Skin epidermis (tissue), 12 donors: ENCODE results near the gene TMEM92.
A peak's percentile ranks its signal among the peaks of the same experiment; 100 is the strongest.

Experiments
- H3K27ac ChIP-seq, 21 experiments: fragments of 200-600 bp; sonication (generic) in 11 of 21; one replicate each; pipeline ENCODE4 v1.5.0; 2020; ENCODE audit warnings: mild to moderate bottlenecking in 3 of 21, inconsistent platforms in 2 of 21, moderate library complexity in 2 of 21
- H3K4me3 ChIP-seq, 7 experiments: fragments of 200-600 bp; sonication (generic) in 2 of 7; one replicate each; pipeline ENCODE4 v1.5.0; 2020; ENCODE audit warnings: inconsistent platforms in 2 of 7, mild to moderate bottlenecking in 2 of 7, moderate library complexity in 1 of 7

Gene TMEM92

DNA sequence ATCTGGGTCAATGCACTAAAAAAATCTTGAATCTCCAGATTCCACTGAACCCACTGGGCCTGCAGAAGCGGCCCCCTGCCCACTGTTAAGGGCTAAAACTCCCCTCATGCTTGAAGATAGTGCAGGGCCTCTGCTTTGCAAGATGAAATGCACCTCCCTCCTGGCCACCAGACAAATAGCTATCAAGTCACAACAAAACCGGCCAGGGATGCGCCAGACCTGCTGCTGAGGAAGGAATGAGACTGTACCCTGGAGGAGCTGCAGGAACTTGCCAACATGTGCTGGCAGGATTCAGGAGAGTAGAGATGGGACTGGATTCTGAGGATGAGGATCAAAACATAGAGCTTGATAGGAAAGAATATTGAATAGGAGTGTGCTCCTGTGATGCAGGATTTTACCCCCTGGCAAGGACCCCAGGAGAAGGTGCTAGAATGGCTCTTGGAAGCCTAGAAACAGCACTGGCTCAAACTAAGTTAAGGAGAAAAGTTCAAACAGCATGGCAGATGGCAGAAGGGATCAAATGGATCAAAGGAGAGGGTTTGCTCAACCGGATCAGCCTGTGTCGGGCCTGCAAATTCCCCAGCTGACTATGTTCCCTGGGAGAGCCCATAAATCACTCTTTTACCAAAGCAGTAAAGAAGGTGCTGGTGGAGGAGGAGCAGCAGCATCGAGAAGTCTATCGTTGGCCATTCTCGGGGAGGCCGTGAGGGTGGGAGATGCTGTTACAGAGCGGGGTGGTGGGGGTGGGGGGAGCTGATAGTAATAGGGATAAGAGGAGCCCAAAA, 44.4 kb downstream of the TMEM92 start:
- Histone ChIP-seq H3K4me3 (no peak overlapping the region), H3K27ac (peak overlapping the region in 15 of 21 experiments; percentile 10 to 86 (median 62))

DNA sequence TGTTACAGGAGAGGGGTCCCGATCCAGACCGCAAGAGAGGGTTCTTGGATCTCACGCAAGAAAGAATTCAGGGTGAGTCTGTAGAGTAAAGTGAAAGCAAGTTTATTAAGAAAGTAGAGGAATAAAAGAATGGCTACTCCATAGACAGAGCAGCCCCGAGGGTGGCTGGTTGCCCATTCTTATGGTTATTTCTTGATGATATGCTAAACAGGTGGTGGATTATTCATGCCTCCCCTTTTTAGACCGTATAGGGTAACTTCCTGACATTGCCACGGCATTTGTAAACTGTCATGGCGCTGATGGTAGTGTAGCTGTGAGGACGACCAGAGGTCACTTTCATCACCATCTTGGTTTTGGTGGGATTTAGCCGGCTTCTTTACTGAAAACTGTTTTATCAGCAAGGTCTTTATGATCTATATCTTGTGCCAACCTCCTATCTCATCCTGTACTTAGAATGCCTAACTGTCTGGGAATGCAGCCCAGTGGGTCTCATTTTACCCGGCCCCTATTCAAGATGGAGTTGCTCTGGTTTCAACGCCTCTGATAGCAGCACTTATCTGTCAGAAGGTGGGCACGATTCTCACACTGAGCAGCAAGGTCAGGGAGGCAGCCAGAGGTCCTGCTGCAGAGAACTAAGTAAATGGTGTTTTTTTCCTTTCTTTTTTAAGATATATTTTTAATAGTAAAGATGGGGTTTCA, 45.2 kb downstream of the TMEM92 start:
- no peak overlapping the region for H3K4me3 ChIP-seq
- peak overlapping the region in 14 of 21 experiments; percentile 41 to 86 (median 64) for H3K27ac ChIP-seq

DNA sequence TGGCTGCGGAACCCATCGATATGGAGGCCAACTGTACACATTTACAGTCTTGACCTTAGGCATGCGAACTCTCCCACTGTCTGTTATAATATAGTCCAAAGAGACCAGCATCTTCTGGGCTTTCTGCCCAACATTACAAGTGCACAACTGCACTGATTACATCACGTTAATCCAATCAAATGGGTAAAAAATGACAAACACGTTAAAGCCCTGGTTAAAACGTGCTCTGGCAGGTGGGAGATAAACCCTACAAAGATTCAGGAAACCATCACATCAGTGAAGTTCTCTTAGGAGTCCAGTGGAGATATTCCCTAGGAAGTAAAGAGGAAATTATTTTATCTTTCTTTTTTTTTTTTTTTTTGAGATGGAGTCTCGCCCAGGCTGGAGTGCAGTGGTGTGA, 48.0 kb downstream of the TMEM92 start:
- Histone ChIP-seq H3K4me3 (no peak overlapping the region), H3K27ac (no peak overlapping the region)

DNA sequence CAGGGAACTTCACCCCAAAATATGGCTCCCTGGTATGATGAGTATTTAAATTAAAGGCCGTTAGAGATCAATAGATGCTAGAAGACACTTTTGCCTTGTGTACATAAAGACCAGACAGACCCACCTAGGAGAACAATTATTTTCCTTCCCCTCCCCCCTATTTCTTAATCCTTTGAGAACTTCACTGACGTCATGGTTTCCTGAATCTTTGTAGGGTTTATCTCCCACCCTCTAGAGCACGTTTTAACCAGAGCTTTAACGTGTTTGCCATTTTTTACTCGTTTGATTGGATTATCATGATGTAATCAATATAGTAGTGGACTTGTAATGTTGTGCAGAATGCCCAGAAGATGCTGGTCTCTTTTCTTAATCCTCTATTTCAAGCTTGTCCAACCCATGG, 48.8 kb downstream of the TMEM92 start:
- no peak overlapping the region for H3K27ac ChIP-seq
- no peak overlapping the region for H3K4me3 ChIP-seq

DNA sequence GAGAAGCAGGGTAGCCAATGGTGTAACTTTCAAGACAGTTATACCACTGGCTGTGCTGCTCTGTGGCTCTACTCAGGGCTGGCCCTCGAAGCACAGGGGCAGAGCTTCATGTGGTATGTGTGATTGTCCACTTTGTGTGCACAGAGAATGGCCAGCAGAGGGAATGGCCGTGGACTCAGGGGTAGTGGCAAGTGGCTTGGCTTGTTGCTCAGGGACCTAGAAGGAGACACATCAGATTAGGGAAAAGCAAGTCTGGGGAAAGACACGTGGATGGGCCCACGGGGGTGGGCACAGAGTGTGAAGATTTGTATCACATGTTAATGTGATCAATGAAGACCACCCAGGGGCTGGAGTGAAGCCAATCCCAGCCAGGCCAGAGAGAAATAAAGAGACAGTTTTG, 51.6 kb downstream of the TMEM92 start:
- Histone ChIP-seq H3K27ac (no peak overlapping the region), H3K4me3 (no peak overlapping the region)

DNA sequence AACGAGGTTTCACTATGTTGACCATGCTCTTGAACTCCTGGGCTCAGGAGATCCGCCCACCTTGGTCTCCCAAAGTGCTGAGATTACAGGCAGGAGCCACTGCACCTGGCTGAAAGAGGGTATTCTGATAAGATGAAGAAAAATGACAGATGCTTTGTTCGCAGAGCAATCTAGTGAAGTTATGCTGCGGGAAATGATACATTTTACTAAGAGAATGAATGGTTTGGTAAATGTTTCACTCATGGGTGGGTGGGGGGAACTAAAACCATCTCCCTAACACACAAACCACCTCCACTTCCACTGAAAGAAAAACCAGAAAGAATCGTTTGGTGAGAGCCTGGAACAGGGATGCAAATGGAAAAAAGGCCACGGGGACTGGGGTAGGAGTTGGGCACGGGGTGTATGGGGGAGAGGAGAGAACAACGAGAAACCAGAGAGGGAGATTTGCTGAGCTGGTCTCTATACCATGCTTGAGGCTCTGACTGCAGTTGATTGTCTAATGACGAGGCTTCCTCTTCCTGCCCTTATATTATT, 52.6 kb downstream of the TMEM92 start:
- no peak overlapping the region for H3K4me3 ChIP-seq

DNA sequence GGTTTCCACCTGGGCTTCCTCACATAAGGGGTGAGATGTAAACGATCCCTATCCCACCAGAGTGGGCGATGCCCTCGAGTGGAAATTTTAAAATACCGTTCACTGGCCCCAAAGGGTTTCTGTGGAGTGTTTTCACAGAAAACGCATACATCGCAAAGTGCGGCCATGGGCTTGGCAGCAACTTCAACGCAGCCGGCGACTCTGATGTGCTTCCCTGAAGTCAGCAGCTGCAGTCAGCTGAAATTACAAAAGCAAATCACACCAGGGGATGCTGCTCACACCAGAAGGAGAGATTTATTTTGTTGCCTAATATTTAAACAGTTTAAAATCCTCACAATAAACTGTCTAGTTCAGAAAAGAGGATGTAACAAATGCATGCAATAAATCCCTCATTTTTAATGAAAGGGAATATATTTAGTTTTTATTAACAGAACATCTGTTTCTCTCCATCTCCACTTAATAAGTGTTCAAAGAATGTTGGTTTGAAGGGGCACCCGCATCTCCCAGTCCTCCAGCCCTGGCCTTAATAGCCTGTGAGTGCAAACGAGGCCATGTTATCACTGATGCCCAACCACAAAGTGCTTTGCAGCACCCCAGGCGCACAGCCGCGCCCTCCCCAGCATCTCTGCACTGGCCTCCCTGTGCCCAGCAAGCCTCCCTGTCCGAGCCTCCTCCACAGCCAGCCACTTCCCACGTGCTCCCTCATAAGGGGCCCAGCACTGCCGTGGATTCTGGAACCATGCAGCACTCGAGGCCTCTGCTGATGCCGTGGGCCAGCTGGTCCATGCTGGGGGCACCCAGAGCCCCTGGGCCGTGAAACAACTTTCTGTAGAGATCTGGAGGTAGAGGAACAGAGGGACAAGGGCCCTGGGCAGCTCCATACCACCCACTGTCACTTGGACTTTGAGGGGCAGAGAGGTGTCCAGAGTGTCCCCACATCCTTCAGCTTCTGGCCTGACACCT, 54.4 kb downstream of the TMEM92 start:
- Histone ChIP-seq H3K27ac (no peak overlapping the region), H3K4me3 (no peak overlapping the region)

More for the DNA sequence above, 52.6 kb downstream of the TMEM92 start:
- no peak overlapping the region for H3K27ac ChIP-seq

DNA sequence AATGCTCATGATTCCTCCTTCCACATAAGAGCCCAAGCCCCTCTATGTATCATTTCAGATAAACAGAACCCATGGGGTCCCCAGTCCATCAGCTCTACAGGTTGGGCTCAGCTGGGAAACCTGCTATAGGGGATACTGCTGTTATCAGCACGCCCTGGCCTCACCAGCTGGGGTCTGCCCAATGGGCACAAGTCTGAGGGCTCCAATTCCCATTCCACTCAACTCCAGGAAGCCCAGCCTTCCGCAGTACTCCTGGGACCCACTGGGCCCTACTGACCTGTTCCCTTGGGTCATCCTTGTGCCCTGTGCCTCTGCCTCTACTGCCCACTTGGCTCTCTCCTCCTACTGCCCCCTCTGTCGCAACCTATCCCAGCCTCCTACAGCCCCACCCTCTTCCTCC, 55.5 kb downstream of the TMEM92 start:
- H3K4me3 ChIP-seq = no peak overlapping the region
- H3K27ac ChIP-seq = no peak overlapping the region

DNA sequence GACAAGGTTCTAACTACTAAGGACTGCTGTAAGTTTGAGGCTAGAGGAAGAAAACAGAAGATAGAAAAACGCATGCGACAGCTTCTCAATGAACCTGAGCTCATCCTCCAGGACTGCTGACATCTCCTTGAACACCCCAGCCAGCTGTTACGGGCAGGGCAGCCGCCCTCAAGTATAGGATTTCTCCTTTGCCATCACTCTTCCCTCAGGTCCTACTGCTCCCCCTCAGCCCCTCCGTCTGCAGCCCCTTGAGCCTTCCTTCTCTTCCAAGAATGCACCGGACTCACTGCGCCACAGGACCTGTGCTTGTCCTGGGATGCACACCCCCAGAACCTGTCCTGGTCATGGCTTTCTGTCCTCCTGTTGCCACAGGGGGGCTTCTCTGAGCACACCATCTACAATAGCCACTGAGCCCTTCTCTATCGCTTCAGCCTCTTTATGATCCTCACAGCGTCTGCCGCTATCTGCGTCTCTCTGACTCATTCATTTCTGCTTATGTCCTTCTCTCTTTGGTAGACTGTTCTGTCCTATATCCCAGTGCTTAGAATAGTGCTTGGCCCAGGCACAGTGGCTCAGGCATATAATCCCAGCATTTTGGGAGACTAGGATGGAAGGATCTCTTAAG, 56.0 kb downstream of the TMEM92 start:
- Histone ChIP-seq H3K4me3 (no peak overlapping the region), H3K27ac (no peak overlapping the region)
